Measurements from ENCODE around the gene CFAP92. TPM values are rescaled to one million over a fixed set of nuclear protein-coding genes. Genes with fewer than 3 reads are reported as not detected.

CFAP92 gene
- total RNA-seq, 1 donor from 2014 or later, result not detected

DNA sequence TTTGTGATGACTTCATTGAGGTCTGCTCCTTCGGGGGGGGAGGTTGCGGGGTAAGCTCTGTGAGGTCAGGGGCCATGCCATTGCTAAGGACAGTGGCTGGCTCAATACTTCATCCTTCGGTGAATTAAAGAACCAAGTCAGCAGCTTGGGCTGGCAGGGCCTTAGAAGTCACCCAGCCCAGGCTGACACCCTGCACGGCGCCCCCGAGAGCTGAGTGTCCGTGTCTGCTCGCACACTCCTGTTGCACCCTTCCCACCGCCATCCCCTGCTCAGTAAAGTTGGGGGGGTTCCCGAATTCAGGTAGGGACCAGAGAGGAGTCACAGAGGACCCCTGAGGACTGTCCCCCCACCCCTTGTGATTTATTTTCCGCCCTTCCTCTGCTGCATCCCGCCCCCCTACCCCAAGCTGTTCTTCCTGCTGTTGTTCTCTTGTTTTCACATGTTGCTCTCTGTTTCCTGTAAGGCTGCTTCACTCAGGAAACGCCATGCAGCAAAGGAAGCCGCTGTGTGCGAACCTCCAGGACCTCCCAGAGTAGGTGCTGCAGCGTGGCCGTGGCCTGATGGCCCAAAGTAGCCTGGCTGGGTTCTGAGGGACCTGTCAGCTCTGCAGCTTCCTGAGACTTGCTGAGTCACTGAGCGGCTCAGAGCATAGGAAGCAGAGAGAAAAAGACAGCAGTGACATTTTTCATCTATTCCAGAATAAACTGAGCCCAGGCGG is 21.7 kb upstream of the CFAP92 start:
- CTCF ChIA-PET, result interaction anchor here (0.7 to 3.9 kb wide), 16 partner anchors 8 to 301 kb away, joined by 3 to 63 read pairs (median 4); partner anchors contain the start of genes CFAP92 and RAB43
- H3K4me3 Mint-ChIP-seq, result peak overlapping the region; percentile 55
- intact Hi-C loops (cut with micrococcal nuclease), result loop anchor here (1.0 kb wide), 5 partner anchors 10 to 105 kb away; partner anchors contain the start of gene CFAP92
- no peaks in the 10 kb centered on the region for H3K9me3 Mint-ChIP-seq
- no peaks in the 10 kb centered on the region for H3K27me3 Mint-ChIP-seq
- ATAC-seq (ENCODE audit: low read depth), result no peak
- peaks cover 41% of the 10 kb centered on the region for H3K4me1 Mint-ChIP-seq
- TF ChIP-seq, protein P1, sequence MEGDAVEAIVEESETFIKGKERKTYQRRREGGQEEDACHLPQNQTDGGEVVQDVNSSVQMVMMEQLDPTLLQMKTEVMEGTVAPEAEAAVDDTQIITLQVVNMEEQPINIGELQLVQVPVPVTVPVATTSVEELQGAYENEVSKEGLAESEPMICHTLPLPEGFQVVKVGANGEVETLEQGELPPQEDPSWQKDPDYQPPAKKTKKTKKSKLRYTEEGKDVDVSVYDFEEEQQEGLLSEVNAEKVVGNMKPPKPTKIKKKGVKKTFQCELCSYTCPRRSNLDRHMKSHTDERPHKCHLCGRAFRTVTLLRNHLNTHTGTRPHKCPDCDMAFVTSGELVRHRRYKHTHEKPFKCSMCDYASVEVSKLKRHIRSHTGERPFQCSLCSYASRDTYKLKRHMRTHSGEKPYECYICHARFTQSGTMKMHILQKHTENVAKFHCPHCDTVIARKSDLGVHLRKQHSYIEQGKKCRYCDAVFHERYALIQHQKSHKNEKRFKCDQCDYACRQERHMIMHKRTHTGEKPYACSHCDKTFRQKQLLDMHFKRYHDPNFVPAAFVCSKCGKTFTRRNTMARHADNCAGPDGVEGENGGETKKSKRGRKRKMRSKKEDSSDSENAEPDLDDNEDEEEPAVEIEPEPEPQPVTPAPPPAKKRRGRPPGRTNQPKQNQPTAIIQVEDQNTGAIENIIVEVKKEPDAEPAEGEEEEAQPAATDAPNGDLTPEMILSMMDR (IDR thresholded peaks at IDR 0.05), result no peak
- peak overlapping the region; percentile 80 for H3K27ac Mint-ChIP-seq
- POLR2A ChIA-PET, result interaction anchor here (0.7 to 3.0 kb wide), 13 partner anchors 8 to 335 kb away, joined by 3 to 45 read pairs (median 8); partner anchors contain the start of genes CFAP92, COPG1 and RAB43
- no peaks in the 10 kb centered on the region for H3K36me3 Mint-ChIP-seq (ENCODE audit: low read depth)
- no peak for DNase-seq

DNA sequence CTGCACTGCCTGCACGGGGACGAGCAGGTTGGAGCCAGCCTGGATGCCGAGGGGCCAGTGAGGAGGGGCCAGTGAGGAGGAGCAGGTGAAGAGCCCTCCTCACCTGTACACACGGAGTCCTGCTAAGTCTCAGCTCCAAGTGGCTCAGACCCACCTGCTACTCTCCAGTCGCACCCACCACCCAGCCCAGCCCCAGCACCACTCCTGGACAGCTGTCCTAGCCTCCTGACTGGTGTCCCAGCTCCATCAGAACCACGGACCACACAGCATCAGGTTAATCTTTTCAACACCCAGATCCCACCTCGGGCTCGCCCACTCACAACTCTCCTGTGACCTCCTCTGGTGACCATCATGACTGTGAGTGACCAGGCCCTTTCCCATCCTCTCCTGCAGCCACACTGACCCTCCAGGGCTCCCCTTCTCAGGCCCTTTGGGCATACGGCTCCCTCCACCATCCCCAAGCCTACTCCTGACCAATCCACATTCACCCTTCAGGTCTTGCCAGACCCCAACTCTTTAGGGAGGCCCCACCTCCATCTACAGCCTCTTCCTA is 21.0 kb upstream of the CFAP92 start:
- no peak overlapping the region for H3K4me3 Mint-ChIP-seq
- peak overlapping the region; percentile 59 for H3K27ac Mint-ChIP-seq
- peaks cover 41% of the 10 kb centered on the region for H3K4me1 Mint-ChIP-seq
- ATAC-seq (ENCODE audit: low read depth), result no peak
- intact Hi-C loops (cut with micrococcal nuclease), result no loop called here
- H3K27me3 Mint-ChIP-seq, result no peaks in the 10 kb centered on the region
- CTCF ChIA-PET, result interaction anchor here (2.9 to 3.9 kb wide), 3 partner anchors 12 to 231 kb away, joined by 16 to 63 read pairs (median 29); no protein-coding TSS in a partner anchor
- no peaks in the 10 kb centered on the region for H3K36me3 Mint-ChIP-seq (ENCODE audit: low read depth)
- no peaks in the 10 kb centered on the region for H3K9me3 Mint-ChIP-seq
- POLR2A ChIA-PET, result interaction anchor here (2.8 to 3.0 kb wide), 3 partner anchors 10 to 20 kb away, joined by 12 to 45 read pairs (median 17); partner anchors contain the start of gene CFAP92
- TF ChIP-seq, protein P1 (IDR thresholded peaks at IDR 0.05), result no peak
- DNase-seq, result no peak

DNA sequence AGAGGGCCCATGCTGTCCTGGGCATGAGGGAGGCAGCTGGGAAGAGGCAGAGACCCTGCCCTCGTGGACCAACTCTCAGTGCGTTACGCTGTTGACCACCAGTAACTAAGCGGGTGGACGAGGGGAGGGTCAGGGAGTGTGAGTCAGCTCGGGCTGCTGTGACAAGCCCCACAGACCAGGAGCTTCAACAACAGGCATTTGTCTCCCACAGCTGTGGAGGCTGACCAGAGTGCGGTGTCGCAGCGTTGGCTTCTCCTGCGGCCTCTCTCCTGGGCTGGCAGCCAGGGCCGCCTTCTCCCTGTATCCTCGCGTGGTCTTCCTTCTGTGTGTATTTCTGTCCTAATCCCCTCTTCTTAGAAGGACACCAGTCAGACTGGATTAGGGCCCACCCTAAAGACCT is 20.3 kb upstream of the CFAP92 start:
- peaks cover 41% of the 10 kb centered on the region for H3K4me1 Mint-ChIP-seq
- ATAC-seq (ENCODE audit: low read depth) (no peak), DNase-seq (no peak)
- H3K27me3 Mint-ChIP-seq, result peaks cover 3% of the 10 kb centered on the region
- no peaks in the 10 kb centered on the region for H3K9me3 Mint-ChIP-seq
- H3K27ac Mint-ChIP-seq, result no peak overlapping the region
- POLR2A ChIA-PET, result no interaction called here
- no peaks in the 10 kb centered on the region for H3K36me3 Mint-ChIP-seq (ENCODE audit: low read depth)
- CTCF ChIA-PET, result interaction anchor here (3.4 kb wide), 1 partner anchor 12 kb away, joined by 29 read pairs; no protein-coding TSS in a partner anchor
- TF ChIP-seq, protein P1 (IDR thresholded peaks at IDR 0.05), result no peak
- intact Hi-C loops (cut with micrococcal nuclease), result no loop called here
- H3K4me3 Mint-ChIP-seq, result no peak overlapping the region

DNA sequence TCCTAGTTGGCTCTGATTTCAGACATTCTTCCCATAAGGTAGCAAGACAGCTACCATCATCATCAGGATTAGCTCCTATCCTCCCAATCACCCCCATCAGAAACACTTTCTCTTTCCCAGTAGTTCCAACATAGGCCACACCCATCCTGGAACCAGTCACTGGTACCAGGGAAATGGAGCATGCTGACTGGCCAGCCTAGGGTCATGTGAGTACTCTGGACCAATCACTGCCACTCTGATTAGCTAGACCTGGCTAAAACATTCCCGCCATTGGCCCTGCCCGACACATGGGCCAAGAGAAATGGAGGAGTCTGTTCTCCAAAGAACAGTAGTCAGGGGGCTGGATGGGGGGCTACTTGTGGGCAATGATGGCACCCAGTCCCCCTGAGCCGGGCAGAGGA is 19.6 kb upstream of the CFAP92 start:
- intact Hi-C loops (cut with micrococcal nuclease), result no loop called here
- Mint-ChIP-seq H3K36me3 (ENCODE audit: low read depth) (no peaks in the 10 kb centered on the region), H3K9me3 (no peaks in the 10 kb centered on the region), H3K27me3 (peaks cover 3% of the 10 kb centered on the region), H3K27ac (no peak overlapping the region), H3K4me3 (no peak overlapping the region), H3K4me1 (peaks cover 37% of the 10 kb centered on the region)
- DNase-seq (no peak), ATAC-seq (ENCODE audit: low read depth) (no peak)
- TF ChIP-seq, protein P1 (IDR thresholded peaks at IDR 0.05), result no peak
- POLR2A ChIA-PET, result interaction anchor here (0.6 kb wide), 1 partner anchor 9 kb away, joined by 6 read pairs; no protein-coding TSS in a partner anchor
- CTCF ChIA-PET, result no interaction called here

DNA sequence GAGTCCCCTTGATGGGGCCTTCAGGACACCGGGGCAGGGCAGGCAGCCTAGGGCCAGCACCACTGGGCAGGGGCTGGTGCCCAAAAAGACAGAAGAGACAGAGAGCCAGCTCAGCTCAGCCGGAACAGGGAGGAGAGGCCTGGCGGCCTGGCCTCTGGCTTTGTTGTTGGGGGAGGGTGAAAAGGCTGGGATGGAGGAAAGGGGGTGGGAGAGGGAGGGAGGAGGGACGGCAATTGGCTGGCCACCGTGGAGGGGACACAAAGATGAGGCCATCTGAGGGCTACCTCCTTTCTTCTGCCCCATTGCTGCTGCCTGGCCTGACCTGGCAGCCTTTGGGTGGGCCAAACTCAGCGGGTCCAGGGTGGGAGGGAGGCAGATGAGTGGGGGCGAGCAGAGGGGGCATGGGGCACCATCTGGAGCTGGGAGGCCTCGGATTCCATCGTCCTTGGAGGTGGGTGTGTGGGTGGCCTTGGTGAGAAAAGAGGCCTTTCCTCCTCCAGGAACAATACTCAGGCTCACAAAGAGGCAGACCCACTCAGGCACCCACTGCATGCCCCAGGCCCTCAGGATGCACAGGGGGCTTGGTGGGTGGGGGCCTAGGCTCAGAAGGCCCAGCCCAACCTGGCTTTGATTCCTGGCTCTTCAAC is 16.6 kb upstream of the CFAP92 start:
- H3K36me3 Mint-ChIP-seq (ENCODE audit: low read depth), result no peaks in the 10 kb centered on the region
- TF ChIP-seq, protein P1 (IDR thresholded peaks at IDR 0.05), result no peak
- H3K27ac Mint-ChIP-seq, result no peak overlapping the region
- intact Hi-C loops (cut with micrococcal nuclease), result no loop called here
- POLR2A ChIA-PET, result no interaction called here
- DNase-seq (no peak), ATAC-seq (ENCODE audit: low read depth) (no peak)
- CTCF ChIA-PET, result no interaction called here
- no peak overlapping the region for H3K4me3 Mint-ChIP-seq
- no peaks in the 10 kb centered on the region for H3K9me3 Mint-ChIP-seq
- H3K4me1 Mint-ChIP-seq, result peaks cover 7% of the 10 kb centered on the region
- peaks cover 8% of the 10 kb centered on the region for H3K27me3 Mint-ChIP-seq
